ENCODE results near the gene LRRC74B. TPM values are rescaled to one million over a fixed set of nuclear protein-coding genes. Genes with fewer than 3 reads are reported as not detected.
A peak's percentile ranks its signal among the peaks of the same experiment; 100 is the strongest.

Gene LRRC74B
- total RNA-seq, 1 donor from 2014 or later, result not detected

- peak; percentile 90 for DNase-seq (ENCODE audit: low spot score)
- Mint-ChIP-seq H3K4me3 (ENCODE audit: unreplicated experiment) (no peak overlapping the region), H3K9me3 (ENCODE audit: unreplicated experiment) (no peaks in the 10 kb centered on the region), H3K27me3 (ENCODE audit: unreplicated experiment) (peaks cover 1% of the 10 kb centered on the region), H3K27ac (ENCODE audit: unreplicated experiment) (no peak overlapping the region), H3K4me1 (ENCODE audit: unreplicated experiment) (peaks cover 15% of the 10 kb centered on the region), H3K36me3 (ENCODE audit: low read depth, unreplicated experiment) (no peaks in the 10 kb centered on the region)
- TF ChIP-seq, protein P1, sequence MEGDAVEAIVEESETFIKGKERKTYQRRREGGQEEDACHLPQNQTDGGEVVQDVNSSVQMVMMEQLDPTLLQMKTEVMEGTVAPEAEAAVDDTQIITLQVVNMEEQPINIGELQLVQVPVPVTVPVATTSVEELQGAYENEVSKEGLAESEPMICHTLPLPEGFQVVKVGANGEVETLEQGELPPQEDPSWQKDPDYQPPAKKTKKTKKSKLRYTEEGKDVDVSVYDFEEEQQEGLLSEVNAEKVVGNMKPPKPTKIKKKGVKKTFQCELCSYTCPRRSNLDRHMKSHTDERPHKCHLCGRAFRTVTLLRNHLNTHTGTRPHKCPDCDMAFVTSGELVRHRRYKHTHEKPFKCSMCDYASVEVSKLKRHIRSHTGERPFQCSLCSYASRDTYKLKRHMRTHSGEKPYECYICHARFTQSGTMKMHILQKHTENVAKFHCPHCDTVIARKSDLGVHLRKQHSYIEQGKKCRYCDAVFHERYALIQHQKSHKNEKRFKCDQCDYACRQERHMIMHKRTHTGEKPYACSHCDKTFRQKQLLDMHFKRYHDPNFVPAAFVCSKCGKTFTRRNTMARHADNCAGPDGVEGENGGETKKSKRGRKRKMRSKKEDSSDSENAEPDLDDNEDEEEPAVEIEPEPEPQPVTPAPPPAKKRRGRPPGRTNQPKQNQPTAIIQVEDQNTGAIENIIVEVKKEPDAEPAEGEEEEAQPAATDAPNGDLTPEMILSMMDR (IDR thresholded peaks at IDR 0.05; ENCODE audit: unreplicated experiment), result peak; percentile 72
These were observed 57.0 kb downstream of the LRRC74B start for GRCh38 chr22:21102659-21103267.

- no peaks in the 10 kb centered on the region for H3K9me3 Mint-ChIP-seq (ENCODE audit: unreplicated experiment)
- H3K4me3 Mint-ChIP-seq (ENCODE audit: unreplicated experiment), result no peak overlapping the region
- TF ChIP-seq, protein P1 (IDR thresholded peaks at IDR 0.05; ENCODE audit: unreplicated experiment), result no peak
- DNase-seq (ENCODE audit: low spot score), result no peak
- peaks cover 13% of the 10 kb centered on the region for H3K4me1 Mint-ChIP-seq (ENCODE audit: unreplicated experiment)
- no peak overlapping the region for H3K27ac Mint-ChIP-seq (ENCODE audit: unreplicated experiment)
- H3K36me3 Mint-ChIP-seq (ENCODE audit: low read depth, unreplicated experiment), result no peaks in the 10 kb centered on the region
- peaks cover 1% of the 10 kb centered on the region for H3K27me3 Mint-ChIP-seq (ENCODE audit: unreplicated experiment)
These were observed 57.9 kb downstream of the LRRC74B start for GRCh38 chr22:21103633-21104032.

DNA sequence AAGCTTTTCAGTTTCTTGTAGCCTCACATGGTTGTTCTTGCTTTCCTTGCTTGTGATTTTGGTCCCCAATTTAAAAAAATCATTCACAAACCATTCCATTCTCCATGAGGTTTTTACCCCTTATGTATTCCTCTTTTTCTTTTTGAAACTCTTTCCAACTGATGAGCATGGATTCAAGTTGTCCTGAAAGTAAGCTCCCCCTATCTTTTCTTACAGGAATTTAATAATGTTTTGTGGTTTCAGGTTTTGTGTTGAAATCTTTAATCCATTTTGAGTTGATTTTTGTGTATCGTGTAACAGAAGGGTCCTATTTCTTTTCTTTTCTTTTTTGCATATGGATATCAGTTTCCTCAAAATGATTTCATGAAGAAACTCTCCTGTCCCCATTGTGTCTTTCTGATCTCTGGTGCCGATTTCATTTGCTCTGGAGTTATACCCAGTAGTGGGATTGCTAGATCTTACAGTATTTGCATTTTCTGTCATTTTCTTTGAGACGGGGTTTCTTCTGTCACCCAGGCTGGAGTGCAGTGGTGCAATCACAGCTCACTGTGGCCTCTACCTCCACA is 58.5 kb downstream of the LRRC74B start:
- Mint-ChIP-seq H3K27ac (ENCODE audit: unreplicated experiment) (no peak overlapping the region), H3K4me3 (ENCODE audit: unreplicated experiment) (no peak overlapping the region), H3K4me1 (ENCODE audit: unreplicated experiment) (peaks cover 13% of the 10 kb centered on the region), H3K9me3 (ENCODE audit: unreplicated experiment) (no peaks in the 10 kb centered on the region), H3K27me3 (ENCODE audit: unreplicated experiment) (peaks cover 1% of the 10 kb centered on the region), H3K36me3 (ENCODE audit: low read depth, unreplicated experiment) (no peaks in the 10 kb centered on the region)
- TF ChIP-seq, protein P1 (IDR thresholded peaks at IDR 0.05; ENCODE audit: unreplicated experiment), result no peak
- DNase-seq (ENCODE audit: low spot score), result no peak

DNA sequence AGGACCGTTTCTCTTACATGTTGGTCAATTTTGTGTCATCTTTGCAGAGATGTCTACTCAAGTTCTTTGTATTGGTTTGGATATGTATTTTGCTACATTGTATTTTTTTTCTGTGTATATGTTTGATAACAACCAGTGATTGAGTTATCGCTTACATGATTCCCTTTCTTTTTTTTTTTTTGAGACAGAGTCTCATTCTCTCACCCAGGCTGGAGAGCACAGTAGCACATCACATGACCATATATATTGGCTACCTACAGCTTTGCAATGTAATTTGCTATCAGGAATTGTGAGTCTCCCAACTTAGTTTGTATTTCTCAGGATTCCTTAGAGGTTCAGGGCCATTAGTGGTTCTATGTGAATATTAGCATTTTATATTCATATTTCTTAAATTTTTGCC is 59.5 kb downstream of the LRRC74B start:
- Mint-ChIP-seq H3K4me3 (ENCODE audit: unreplicated experiment) (no peak overlapping the region), H3K9me3 (ENCODE audit: unreplicated experiment) (no peaks in the 10 kb centered on the region), H3K27ac (ENCODE audit: unreplicated experiment) (no peak overlapping the region)

DNA sequence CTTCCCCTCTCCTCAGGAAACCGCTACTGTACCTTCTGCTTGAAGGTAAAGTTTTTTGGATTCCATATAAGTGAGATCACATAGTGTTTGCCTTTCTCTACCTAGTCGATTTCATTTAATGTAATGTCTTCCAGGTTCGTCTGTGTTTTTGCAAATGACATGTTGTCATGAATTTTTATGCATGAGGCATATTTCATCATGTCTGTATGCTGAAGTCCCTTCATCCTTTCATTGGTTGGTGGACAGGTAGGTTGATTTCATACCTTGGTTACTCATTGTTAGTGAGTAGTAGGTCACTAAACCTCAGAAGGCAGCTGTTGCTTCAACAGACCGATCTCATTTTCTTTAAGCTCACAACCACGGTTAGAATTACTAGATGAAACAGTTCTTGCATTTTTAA is 60.3 kb downstream of the LRRC74B start:
- H3K27me3 Mint-ChIP-seq (ENCODE audit: unreplicated experiment), result peaks cover 1% of the 10 kb centered on the region
- no peak for DNase-seq (ENCODE audit: low spot score)
- H3K27ac Mint-ChIP-seq (ENCODE audit: unreplicated experiment), result no peak overlapping the region
- H3K4me1 Mint-ChIP-seq (ENCODE audit: unreplicated experiment), result peaks cover 10% of the 10 kb centered on the region
- H3K4me3 Mint-ChIP-seq (ENCODE audit: unreplicated experiment), result no peak overlapping the region
- H3K9me3 Mint-ChIP-seq (ENCODE audit: unreplicated experiment), result no peaks in the 10 kb centered on the region
- TF ChIP-seq, protein P1 (IDR thresholded peaks at IDR 0.05; ENCODE audit: unreplicated experiment), result no peak
- no peaks in the 10 kb centered on the region for H3K36me3 Mint-ChIP-seq (ENCODE audit: low read depth, unreplicated experiment)

More for the DNA sequence above, 59.5 kb downstream of the LRRC74B start:
- peaks cover 10% of the 10 kb centered on the region for H3K4me1 Mint-ChIP-seq (ENCODE audit: unreplicated experiment)
- no peaks in the 10 kb centered on the region for H3K36me3 Mint-ChIP-seq (ENCODE audit: low read depth, unreplicated experiment)
- peaks cover 1% of the 10 kb centered on the region for H3K27me3 Mint-ChIP-seq (ENCODE audit: unreplicated experiment)
- TF ChIP-seq, protein P1 (IDR thresholded peaks at IDR 0.05; ENCODE audit: unreplicated experiment), result no peak
- DNase-seq (ENCODE audit: low spot score), result no peak
